GM18858 (cell line): ENCODE results near the gene FILIP1.

Experiments used
- ATAC-seq: cut with Tn5 transposase; IDR thresholded peaks from one replicate; pipeline ENCODE4 v1.9.1; 2021; ENCODE audit not compliant: unreplicated experiment

The FILIP1 gene

DNA sequence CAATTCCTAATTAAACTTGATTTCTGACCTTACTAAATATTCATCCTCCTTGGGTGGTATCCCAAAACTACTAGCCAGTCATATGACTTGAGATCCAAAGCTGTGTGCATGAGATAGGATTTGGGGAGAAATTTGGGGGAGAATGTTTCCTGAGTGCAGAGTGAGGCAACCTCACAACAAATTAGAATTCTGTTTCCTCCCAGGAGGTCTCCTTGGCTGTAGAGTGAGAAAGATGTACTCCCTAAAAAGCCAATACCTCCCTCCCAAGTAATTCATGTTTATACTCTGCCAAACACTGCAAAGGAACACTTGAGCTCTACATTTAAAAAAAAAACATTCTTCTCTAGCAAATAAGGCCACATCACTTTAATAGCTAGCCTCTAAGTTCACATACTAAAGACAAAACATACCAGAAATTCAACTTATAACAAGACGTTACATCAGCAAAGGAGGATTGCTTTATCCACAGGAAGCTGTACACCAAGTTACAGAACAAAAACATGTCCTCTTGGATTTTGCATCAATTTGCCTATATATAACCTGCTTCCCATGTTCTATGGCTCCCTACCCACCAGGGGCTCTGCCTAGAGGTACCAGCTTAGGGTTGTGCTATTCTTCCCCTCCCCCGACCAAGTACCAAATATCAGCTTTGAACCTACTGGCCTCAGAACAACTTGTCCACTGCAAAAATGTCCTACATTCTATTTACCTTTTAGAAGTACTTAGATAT lies 193.6 kb downstream of the FILIP1 start:
- ATAC-seq: no peak

DNA sequence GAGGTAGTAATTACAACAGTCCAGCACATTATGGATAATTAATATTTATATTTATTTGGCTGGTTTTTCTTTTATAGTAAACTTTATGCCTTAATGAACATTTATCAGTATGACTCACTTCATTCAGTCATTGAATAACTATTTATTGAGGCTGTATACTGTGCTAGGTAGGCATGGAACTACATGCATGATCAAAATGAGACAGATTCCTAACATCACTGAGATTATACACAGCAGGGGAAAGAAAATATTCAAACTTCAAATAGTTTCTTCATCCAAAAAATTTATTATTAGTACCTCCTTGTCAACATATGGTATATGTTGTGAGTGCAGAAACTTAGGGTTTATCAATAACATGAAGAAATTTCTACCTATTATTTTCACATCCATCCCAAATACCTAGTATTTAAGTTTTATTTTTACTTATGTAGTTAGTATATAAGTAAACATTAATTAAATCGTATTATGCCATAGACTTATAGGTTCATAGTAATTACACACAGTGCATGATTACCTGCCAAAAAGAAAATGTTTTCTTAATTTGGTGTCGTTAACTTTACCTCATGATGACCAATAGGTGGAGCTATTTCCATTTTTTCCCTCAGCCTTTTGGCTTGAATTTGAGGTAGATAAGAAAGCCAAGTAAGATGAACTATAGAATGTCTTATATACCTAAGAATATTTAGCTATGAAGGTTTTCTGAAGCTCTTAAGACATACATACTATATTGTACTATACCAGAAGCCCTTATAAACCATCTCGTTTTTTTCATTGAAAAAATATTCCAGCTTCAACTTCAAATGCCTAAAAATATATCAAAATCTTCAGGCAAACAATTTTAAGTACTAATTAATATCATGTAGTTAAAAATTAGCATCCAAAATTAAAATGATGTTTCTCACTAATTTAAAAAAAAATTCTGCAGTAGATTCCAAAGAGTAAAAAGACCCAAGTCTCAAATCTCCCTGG lies 196.5 kb downstream of the FILIP1 start:
- ATAC-seq: peak; percentile 79

DNA sequence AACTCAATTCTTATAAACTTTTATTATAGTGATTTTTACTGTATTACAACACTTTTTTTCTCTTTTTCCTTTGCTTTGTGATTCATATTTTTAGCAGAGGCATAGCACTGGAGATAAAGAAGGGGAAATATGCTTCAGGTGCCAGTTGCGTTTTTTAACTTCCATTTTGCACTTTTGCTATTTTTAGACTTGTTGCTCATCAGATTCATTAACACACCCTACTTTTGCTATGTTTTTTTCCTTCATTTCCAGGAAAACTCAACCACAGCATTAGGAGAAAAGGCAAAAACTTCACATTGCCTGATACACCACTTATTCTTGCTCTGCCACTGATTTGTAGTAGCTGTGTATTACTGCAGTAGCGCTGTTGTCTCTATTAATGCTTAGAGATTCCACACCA lies 201.0 kb downstream of the FILIP1 start:
- no peak for ATAC-seq

DNA sequence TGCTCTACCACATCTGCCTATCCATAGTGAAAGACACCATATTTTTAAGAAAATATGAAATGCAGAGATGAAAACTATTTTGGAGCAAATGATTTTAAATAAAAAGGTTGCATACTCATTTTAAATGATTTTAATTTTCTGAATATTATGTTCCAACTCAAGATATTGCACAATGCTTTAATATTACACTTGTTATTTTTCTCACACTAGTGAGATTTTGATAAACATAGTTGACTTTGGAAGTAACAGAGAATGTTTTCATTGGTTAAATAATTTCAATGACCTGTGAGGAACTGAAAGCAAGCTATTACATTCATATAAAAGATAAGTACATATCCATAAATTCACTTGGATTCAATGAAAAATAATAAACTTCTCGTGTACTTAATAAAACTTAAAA lies 201.9 kb downstream of the FILIP1 start:
- no peak for ATAC-seq

DNA sequence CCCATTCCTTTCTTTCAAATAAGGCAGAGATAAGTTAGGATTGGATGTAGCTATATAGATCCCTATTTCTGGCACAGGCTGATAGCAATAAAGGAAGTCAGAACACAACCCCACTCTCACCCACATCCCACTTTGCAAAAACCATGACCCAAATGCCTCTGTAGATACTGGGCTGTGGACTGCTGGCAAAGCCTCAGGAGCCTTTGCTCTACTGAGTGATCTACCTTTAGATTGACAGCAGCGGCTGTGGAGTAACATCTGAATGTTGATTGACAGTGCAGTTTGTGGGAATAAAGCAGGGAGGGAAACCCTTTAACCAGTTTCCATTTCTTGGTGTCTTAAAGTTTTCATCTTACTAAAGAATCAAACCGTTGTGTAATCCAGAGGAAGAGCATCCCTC lies 202.3 kb downstream of the FILIP1 start:
- ATAC-seq: no peak

DNA sequence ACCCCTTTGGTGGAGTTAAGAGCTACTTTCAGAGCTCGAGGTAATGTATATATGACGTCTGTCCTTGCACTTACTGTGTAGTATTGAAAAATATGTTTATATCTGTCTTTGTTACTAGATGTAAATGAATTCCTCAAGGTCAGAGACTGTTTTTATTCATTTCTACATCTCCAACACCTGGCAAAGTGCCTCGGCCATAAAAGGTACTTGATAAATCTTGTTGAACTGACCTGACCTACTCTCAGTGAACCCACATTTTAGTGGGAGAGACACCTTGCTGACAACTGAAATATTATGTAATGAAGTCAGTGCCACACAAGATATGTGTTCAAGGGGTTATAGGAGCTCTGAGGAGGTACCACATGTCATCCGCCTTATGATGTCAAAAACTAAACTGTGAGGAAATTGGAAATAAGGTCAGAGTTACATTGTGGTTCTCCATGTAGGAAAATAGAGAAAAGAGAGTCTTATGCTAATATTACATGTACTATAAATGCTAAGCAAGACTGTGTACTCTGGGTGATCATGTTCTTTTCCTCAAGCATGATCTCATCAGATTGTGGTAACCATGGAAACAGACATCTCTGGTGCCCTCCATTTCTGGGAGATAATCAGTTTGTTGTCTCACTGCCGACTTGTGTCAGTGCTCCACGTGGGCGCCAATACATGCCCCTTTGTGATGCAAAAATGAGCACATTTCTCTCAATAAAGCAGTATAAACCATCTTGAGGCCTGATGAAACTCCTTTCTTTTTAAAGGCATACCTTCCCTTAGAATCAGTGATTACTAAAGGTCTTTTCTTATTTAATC lies 203.3 kb downstream of the FILIP1 start:
- ATAC-seq: no peak

DNA sequence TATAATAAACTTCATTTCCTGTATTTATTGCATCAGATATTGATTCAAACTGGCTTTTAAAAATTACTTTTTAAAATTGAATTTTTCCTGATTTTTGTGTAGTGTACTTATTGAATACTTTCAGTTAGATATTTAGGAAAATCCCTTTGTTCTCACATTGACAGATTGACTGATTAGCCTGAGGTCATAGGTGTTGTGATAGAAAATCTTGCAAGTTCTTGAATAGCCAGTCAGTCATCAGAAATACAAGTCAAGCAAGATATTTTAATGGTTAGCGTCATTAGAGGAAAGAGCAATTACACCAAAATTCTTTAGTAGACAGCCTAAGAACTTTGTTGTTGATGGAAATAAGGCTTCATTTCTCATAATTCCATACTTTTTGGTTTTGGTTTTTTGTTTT lies 205.6 kb downstream of the FILIP1 start:
- no peak for ATAC-seq

DNA sequence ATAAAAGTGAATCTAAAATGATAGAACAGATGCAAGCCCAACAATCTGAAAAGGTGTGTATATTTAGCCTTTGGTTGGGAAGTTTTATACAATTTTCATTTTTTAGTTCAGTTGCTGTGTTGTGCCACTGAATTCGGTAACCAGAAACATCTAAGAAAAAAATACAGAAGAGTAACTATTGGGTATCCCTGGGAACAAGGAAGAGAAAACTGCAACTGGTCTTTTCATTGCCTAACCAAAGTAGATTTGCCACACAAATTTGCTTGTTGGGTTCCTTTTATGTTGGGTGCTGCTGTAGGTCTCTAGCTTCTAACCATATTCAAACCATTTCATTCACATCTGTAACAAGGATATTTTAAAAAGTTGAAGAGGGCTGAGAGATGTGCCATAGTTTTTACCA lies 206.2 kb downstream of the FILIP1 start:
- ATAC-seq: no peak

DNA sequence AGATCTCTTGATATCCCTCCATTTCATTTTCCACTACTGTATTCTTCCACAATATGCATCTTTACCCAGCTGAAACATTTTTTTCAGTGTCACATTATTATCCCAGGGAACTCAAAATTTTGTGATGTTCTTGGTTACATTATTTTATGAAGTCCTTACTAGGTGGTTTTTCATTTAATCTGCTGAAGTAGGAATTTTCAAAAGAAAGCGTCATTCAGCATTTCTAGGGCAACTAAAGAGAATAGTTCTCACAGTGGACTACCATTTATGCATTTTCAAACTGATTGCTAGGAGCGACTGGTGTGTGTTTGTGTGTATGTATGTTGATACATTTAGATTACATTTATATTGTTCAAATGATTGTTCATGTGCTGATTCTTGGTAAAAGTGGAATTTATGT lies 206.6 kb downstream of the FILIP1 start:
- ATAC-seq: no peak

DNA sequence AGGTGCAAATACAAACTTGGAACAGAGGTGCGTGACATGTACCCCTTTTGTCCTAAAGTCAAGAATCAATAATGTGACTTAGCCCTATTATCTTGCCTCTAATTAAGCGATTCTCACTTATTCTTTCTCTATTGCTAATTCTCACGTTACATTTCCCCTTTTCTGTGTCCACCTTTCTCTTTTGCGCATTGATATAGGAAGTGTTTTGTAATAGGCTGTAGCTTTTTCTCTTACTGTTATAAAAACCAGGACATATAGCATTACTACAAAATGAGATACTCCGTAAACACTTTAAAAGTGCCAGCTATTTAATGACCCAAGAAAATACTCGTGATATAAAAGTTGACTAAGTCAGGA lies 208.3 kb downstream of the FILIP1 start:
- ATAC-seq: no peak

DNA sequence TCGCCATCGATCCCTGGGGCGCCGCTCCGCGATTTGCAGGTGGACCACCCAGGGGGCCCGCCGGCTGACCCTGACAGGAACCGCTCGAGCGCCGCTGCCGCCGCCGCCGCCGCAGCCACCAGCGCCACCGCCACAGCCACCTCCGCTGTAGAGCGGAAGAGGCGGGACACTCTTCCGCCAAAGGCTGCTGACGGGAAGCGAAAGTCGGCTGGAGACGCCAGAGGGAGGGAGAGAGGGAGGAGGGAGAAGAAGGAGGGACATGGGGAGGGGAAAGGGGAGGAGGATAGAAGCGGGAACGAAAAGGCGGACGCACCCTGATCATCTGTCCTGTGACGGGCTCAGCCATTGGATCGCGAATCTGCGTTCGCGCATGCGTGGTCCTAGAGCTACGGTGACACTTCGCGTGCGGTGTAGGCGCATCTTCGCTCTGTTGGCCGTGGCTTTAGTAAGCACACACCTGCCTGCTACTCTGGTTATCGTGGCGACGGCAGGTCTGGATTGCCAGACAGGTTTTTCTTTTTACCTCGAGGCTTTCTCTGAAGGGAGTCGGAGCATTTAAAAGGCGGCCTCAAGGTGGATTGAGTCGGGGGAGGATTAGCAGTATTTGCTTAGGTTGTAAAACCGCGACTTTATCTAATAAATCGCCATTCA lies 208.8 kb downstream of the FILIP1 start, which contains the start of gene TMEM30A:
Gene TMEM30A, minus strand, starts transcription at position 161 of the 651 bp plus-strand sequence. Its CDS starts 154 bp downstream, at position 7.
- ATAC-seq: peak; percentile 79

DNA sequence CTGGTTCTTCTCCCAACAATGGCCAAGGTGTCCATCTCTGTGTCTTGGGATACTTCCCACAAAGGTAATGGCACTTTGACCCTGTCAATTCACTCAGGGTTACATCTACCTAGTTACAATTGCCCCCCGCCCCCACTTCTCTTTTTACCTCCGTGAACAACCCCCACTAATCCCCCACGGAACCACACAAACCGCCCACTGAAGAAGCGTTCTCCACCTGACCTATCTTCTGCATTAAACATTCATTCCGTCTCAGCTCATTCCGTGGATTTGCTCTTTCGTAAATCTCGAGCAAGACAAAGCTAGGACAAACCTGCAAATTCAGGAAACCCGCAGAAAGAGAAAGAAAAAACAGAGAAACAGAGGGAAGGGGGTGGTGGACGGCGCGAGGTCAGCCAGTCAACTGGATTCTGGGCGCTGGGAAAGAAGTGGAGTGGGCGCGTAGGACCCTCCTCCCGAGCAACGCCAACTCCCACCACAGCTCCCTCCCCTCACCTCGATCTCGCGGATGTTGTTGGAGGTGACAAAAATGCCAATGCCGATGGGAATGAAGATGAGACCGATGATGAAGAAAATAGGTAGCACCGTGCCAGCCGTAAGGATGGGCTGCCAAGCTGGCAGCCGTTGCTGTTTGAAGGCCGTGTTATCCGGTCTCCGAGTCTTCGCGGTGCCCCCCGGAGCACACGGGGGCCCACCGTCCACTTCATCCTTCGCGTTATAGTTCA lies 209.5 kb downstream of the FILIP1 start:
- peak; percentile 8 for ATAC-seq

DNA sequence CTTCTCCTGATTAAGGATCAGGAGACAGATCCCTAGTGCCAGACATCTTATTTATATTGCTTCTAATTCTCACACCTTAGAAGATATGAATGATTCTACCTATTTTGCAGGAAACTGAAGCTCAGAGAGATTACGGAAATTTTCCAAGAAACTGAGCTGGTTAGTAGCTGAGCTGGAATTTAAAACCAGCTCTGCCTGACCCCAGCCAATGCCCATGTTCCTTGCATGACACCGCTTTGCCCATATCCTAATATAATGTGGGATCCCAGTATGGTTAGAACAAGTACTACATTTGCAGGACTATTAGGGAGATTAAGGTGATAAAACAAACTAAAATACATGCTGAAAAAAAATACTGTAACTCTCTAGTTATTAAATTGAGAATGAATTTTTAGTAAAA lies 210.9 kb downstream of the FILIP1 start:
- ATAC-seq: no peak

DNA sequence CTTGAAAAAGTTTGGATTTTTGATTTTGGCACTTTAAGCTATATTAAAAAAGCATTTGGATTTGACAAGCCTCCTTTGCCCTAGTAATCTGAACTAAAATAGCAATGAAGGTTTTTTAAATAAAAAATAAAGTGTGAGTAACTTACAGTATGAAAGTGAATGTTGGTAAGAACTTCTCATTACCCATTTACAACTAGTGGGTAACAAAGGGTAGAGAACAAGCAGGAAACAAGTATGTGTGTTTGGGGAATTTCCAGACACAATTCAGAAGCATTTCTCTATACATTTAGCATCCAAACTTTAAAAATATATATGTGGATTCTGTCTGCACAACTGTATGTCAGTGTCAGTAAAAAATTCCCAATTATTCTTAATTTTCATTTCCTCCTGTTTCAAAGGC lies 211.9 kb downstream of the FILIP1 start:
- peak; percentile 22 for ATAC-seq

DNA sequence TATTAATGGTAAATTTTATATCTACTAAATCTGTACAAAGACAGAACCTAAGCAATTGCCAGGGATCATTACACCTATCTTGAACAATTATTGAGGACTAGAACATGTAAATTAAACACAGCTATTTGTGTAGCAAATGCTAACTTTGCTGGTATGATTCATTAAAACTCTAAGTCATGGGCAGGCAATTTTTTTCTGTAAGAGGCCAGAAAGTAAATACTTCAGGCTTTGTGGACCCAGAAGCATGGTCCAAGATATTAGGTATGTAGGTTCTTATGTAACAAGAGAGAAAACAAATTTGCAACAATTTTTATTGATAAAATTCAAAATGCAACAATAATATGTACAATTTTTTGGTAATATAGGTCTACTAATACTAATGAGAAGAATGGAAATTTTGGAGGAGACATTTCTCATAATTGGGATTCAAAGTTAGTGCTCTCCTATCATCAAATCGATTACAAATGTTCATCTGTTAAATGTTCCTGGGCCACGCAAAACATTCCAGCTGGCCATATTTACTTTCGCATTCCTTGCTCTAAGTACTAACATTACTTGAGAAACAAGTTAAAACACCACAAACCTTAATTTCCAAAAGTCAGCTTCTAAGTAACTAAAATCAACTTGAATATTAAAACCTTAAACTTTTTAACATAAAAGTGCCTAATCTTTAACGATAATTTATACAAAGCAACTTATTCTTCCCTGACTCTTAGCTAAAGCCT lies 213.3 kb downstream of the FILIP1 start:
- no peak for ATAC-seq

DNA sequence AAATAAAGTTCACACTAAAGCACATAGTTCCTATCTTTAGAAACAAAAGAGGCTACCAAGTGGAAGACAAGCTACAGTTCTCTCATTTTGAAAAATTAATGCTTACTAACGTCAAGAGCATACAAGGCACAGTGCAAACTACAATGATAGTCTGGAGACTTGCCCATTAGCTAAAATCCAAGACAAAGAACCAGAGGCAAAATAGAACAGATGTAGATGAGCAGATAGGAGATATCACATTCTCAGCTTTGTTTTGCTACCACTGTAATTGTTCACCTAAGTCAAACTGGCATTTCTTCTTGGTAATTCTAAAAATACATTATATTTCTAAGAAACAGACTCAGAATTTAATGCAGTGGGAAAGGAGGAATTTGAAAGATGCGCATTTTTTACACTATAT lies 214.2 kb downstream of the FILIP1 start:
- ATAC-seq: no peak

DNA sequence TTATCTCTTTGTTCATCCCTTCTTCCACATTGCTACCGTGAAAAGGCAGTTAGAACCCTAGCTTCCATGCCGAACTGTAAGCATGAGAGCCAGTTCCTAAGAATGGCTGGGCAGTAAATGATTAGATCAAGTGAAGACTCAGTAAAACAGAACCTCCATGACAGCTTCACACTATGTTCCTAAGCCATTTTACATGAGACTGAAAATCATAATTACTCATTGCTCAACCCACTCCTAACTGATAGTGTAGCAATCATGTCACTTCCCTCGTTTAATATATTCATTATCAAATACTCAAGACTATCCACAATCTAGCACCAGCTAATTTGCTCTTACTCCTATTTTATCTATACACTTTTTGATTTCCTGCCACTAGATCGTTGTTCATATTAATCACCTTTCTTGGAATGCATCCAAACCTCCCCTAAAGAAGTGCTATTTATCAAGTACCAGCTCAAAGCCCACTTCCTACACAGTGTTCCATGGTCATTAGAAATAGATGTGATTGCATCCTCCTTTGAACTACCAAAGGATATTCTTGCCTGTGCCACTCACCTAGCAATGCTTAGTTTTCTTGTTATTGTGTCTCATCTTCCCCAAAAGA lies 215.0 kb downstream of the FILIP1 start:
- ATAC-seq: no peak

DNA sequence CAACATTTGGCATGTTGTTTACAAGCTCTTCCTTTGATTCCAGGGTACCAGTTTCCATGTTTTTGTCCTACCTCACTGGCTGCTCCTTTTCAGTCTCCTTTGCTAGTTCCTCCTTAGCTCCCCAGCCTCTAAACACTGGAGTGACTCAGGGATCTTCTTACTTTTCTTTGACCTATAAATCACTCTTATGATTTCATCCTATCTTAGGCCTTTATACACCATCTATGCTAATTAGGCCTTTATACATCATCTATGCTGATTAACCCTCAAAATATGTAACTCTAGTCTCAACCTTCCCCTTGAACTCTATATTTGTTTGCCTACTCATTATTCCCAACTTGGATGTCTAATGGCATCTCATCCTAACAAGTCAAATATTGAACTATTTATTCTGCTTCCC lies 218.5 kb downstream of the FILIP1 start:
- no peak for ATAC-seq

DNA sequence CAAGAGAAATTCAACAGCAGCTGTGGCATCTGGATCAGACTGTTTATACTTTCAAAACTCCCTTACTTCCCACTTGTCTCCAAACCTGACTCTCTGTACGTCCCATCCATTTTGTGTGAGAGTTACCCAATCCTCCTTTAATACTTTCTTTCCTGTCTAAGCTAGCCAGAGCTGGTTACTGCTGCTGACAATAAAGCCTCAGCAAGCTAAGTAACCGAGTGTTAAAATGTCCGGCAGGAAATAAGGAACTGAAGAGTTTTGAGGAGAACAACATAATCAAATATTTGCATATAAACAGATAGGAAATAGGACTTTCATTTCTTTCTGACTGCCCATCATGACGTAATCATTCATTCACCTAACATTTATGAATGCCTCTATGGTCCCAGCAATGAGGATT lies 220.6 kb downstream of the FILIP1 start:
- ATAC-seq: no peak
